ENCODE measurements around the gene PLEKHO2. TPM values are rescaled to one million over a fixed set of nuclear protein-coding genes. Genes with fewer than 3 reads are reported as not detected.

The PLEKHO2 gene
- total and polyA plus RNA-seq, 2 experiments from 2014 or later = 12.7 to 15.1 TPM

GRCh38 chr15:64896371-64897069 lies 54.8 kb downstream of the PLEKHO2 start:
- no peaks in the 10 kb centered on the region for H3K27me3 ChIP-seq
- H3K9me2 ChIP-seq (replicated peaks; ENCODE audit: insufficient read depth) = no peaks in the 10 kb centered on the region
- H2AFZ ChIP-seq = no peak overlapping the region

GRCh38 chr15:64897345-64897985 lies 55.8 kb downstream of the PLEKHO2 start:
- H4K20me1 ChIP-seq (ENCODE audit: insufficient read depth, poor library complexity, severe bottlenecking) = no peaks in the 10 kb centered on the region
- TF ChIP-seq EZH2phosphoT487 (IDR thresholded peaks at IDR 0.05; ENCODE audit: low read depth, severe bottlenecking, unreplicated experiment) (no peak), EZH2 (IDR thresholded peaks at IDR 0.05; ENCODE audit: borderline replicate concordance) (no peak), CTCF (IDR thresholded peaks at IDR 0.05; ENCODE audit: poor library complexity) (no peak)
- H3K4me2 ChIP-seq = no peak overlapping the region
- H3K79me2 ChIP-seq = no peaks in the 10 kb centered on the region
- peaks cover 32% of the 10 kb centered on the region for H3K4me1 ChIP-seq (ENCODE audit: insufficient read depth)
- no peaks in the 10 kb centered on the region for H3K36me3 ChIP-seq (replicated peaks; ENCODE audit: insufficient read depth, low read depth)
- H3K4me3 ChIP-seq = no peak overlapping the region
- peak; percentile 66 for DNase-seq (ENCODE audit: low spot score)
- H3K9me3 ChIP-seq (ENCODE audit: low read depth) = no peaks in the 10 kb centered on the region
- no peaks in the 10 kb centered on the region for H3K27me3 ChIP-seq
- no peak overlapping the region for H2AFZ ChIP-seq
- H3K9me2 ChIP-seq (replicated peaks; ENCODE audit: insufficient read depth) = no peaks in the 10 kb centered on the region
- WGBS (ENCODE audit: low lambda C conversion rate, missing lambda C conversion rate) = 68% methylated on average over 6 of the region's 6 CpGs
- peak overlapping the region; percentile 98 for H3K27ac ChIP-seq

More at GRCh38 chr15:64896371-64897069, 54.8 kb downstream of the PLEKHO2 start:
- Histone ChIP-seq H4K20me1 (ENCODE audit: insufficient read depth, poor library complexity, severe bottlenecking) (no peaks in the 10 kb centered on the region), H3K9me3 (ENCODE audit: low read depth) (no peaks in the 10 kb centered on the region), H3K4me1 (ENCODE audit: insufficient read depth) (peaks cover 32% of the 10 kb centered on the region), H3K79me2 (no peaks in the 10 kb centered on the region), H3K27ac (peak overlapping the region; percentile 98), H3K36me3 (replicated peaks; ENCODE audit: insufficient read depth, low read depth) (no peaks in the 10 kb centered on the region), H3K4me3 (no peak overlapping the region), H3K4me2 (no peak overlapping the region)
- DNase-seq (ENCODE audit: low spot score) = no peak
- TF ChIP-seq CTCF (IDR thresholded peaks at IDR 0.05; ENCODE audit: poor library complexity) (no peak), EZH2 (IDR thresholded peaks at IDR 0.05; ENCODE audit: borderline replicate concordance) (no peak), EZH2phosphoT487 (IDR thresholded peaks at IDR 0.05; ENCODE audit: low read depth, severe bottlenecking, unreplicated experiment) (no peak)
- 95% methylated on average over 6 of the region's 6 CpGs for WGBS (ENCODE audit: low lambda C conversion rate, missing lambda C conversion rate)

GRCh38 chr15:64898406-64898805 lies 56.7 kb downstream of the PLEKHO2 start:
- H2AFZ ChIP-seq = no peak overlapping the region
- TF ChIP-seq EZH2 (IDR thresholded peaks at IDR 0.05; ENCODE audit: borderline replicate concordance) (no peak), CTCF (IDR thresholded peaks at IDR 0.05; ENCODE audit: poor library complexity) (no peak), EZH2phosphoT487 (IDR thresholded peaks at IDR 0.05; ENCODE audit: low read depth, severe bottlenecking, unreplicated experiment) (no peak)
- peaks cover 26% of the 10 kb centered on the region for H3K4me1 ChIP-seq (ENCODE audit: insufficient read depth)

More at GRCh38 chr15:64898406-64898805, 56.7 kb downstream of the PLEKHO2 start:
- no peaks in the 10 kb centered on the region for H3K9me3 ChIP-seq (ENCODE audit: low read depth)
- H3K4me3 ChIP-seq = no peak overlapping the region
- 91% methylated on average over 4 of the region's 4 CpGs for WGBS (ENCODE audit: low lambda C conversion rate, missing lambda C conversion rate)
- no peak overlapping the region for H3K4me2 ChIP-seq
- no peaks in the 10 kb centered on the region for H3K36me3 ChIP-seq (replicated peaks; ENCODE audit: insufficient read depth, low read depth)
- peak overlapping the region; percentile 98 for H3K27ac ChIP-seq
- no peaks in the 10 kb centered on the region for H3K79me2 ChIP-seq
- H4K20me1 ChIP-seq (ENCODE audit: insufficient read depth, poor library complexity, severe bottlenecking) = no peaks in the 10 kb centered on the region
- no peak for DNase-seq (ENCODE audit: low spot score)
- H3K27me3 ChIP-seq = no peaks in the 10 kb centered on the region
- no peaks in the 10 kb centered on the region for H3K9me2 ChIP-seq (replicated peaks; ENCODE audit: insufficient read depth)

Measured in hepatocyte (in vitro differentiated cells).